Trophoblast cell (in vitro differentiated cells and primary cell): ENCODE results near the gene PTH2.
"Not testable (repeated sequence)": the region's sequence is repeated elsewhere in the genome, so short reads cannot be mapped to it uniquely, and the experiment has no call there.

Experiments
- DNase-seq, 2 donors: peaks; one replicate each; pipeline ENCODE4 v3.0.0-alpha.2; 2016
- H2AFZ ChIP-seq: 2 replicates; pipeline ENCODE4 v1.6.1; 2013; ENCODE audit warnings: low read length, moderate library complexity, mild to moderate bottlenecking; ENCODE audit not compliant: insufficient read depth, poor library complexity
- H2AK5ac ChIP-seq: 2 replicates; pipeline ENCODE4 v1.6.1; 2013; ENCODE audit warnings: mild to moderate bottlenecking, low read length
- H2BK120ac ChIP-seq: 2 replicates; pipeline ENCODE4 v1.6.1; 2013; ENCODE audit warnings: low read length, mild to moderate bottlenecking, moderate library complexity; ENCODE audit not compliant: insufficient read depth, poor library complexity
- H2BK12ac ChIP-seq: 2 replicates; pipeline ENCODE4 v1.6.1; 2013; ENCODE audit warnings: mild to moderate bottlenecking, low read length, moderate library complexity
- H2BK5ac ChIP-seq: 2 replicates; pipeline ENCODE4 v1.6.1; 2013; ENCODE audit warnings: low read length, low read depth, moderate library complexity, mild to moderate bottlenecking; ENCODE audit not compliant: poor library complexity
- H3K14ac ChIP-seq: 2 replicates; pipeline ENCODE4 v1.6.1; 2013; ENCODE audit warnings: mild to moderate bottlenecking, low read length
- H3K18ac ChIP-seq: 2 replicates; pipeline ENCODE4 v1.6.1; 2013; ENCODE audit warnings: mild to moderate bottlenecking, low read length
- H3K23ac ChIP-seq: 2 replicates; pipeline ENCODE4 v1.6.1; 2013; ENCODE audit warnings: low read length
- H3K27ac ChIP-seq: 2 replicates; pipeline ENCODE4 v1.5.1; 2013; ENCODE audit warnings: low read depth, mild to moderate bottlenecking, inconsistent platforms, low read length, moderate library complexity
- H3K27me3 ChIP-seq: 2 replicates; pipeline ENCODE4 v1.6.1; 2013; ENCODE audit warnings: inconsistent platforms, mild to moderate bottlenecking, low read length, moderate library complexity; ENCODE audit not compliant: insufficient read depth
- H3K36me3 ChIP-seq, 2 experiments: 1 replicate in 1 of 2; 2 replicates in 1 of 2; pipeline ENCODE4 v1.6.1; 2013; ENCODE audit warnings: low read length in 2 of 2, mild to moderate bottlenecking in 2 of 2, moderate library complexity in 1 of 2; ENCODE audit not compliant: insufficient read depth in 2 of 2, control insufficient read depth in 1 of 2
- H3K4ac ChIP-seq: 2 replicates; pipeline ENCODE4 v1.6.1; 2013; ENCODE audit warnings: low read depth, mild to moderate bottlenecking, low read length, moderate library complexity
- H3K4me1 ChIP-seq, 2 experiments: 1 replicate in 1 of 2; 2 replicates in 1 of 2; pipeline ENCODE4 v1.6.1; 2013; ENCODE audit warnings: low read length in 2 of 2, mild to moderate bottlenecking in 2 of 2, moderate library complexity in 1 of 2; ENCODE audit not compliant: insufficient read depth in 2 of 2, control insufficient read depth in 1 of 2
- H3K4me2 ChIP-seq: 2 replicates; pipeline ENCODE4 v1.6.1; 2013; ENCODE audit warnings: inconsistent platforms, mild to moderate bottlenecking, low read length, moderate library complexity
- H3K4me3 ChIP-seq: 2 replicates; pipeline ENCODE4 v1.5.1; 2013; ENCODE audit warnings: mild to moderate bottlenecking, low read depth, low read length, inconsistent platforms
- H3K79me1 ChIP-seq: one replicate; pipeline ENCODE4 v1.6.1; 2013; ENCODE audit warnings: low read length
- H3K79me2 ChIP-seq: 2 replicates; pipeline ENCODE4 v1.6.1; 2013; ENCODE audit warnings: low read length, mild to moderate bottlenecking; ENCODE audit not compliant: control insufficient read depth, insufficient read depth, poor library complexity
- H3K9ac ChIP-seq: 2 replicates; pipeline ENCODE4 v1.6.1; 2013; ENCODE audit warnings: mild to moderate bottlenecking, low read length
- H3K9me3 ChIP-seq: 2 replicates; pipeline ENCODE4 v1.6.1; 2013; ENCODE audit warnings: low read depth, mild to moderate bottlenecking, control low read depth, inconsistent platforms, low read length; ENCODE audit not compliant: insufficient read depth
- H4K12ac ChIP-seq: 2 replicates; pipeline ENCODE4 v1.6.1; 2013; ENCODE audit warnings: low read depth, mild to moderate bottlenecking, low read length, moderate library complexity
- H4K8ac ChIP-seq: 2 replicates; pipeline ENCODE4 v1.6.1; 2013; ENCODE audit warnings: low read depth, mild to moderate bottlenecking, low read length, moderate library complexity
- H4K91ac ChIP-seq: one replicate; pipeline ENCODE4 v1.6.1; 2013; ENCODE audit warnings: low read depth, mild to moderate bottlenecking, low read length, moderate library complexity
- WGBS: extraction: QIAGEN DNeasy Blood & Tissue Kit; methylation state at CpG from one replicate; pipeline ENCODE4 v1.1.7; 2013; ENCODE audit warnings: missing lambda C conversion rate; ENCODE audit not compliant: insufficient read length, insufficient coverage; ENCODE audit errors: extremely low coverage; 5-methylcytosine and 5-hydroxymethylcytosine counted together

PTH2 gene

GRCh38 chr19:49462492-49462891, 39.3 kb upstream of the PTH2 start:
- Histone ChIP-seq H3K18ac (no peak overlapping the region), H3K27me3 (no peaks in the 10 kb centered on the region), H2AFZ (no peak overlapping the region), H4K91ac (no peak overlapping the region), H4K12ac (no peak overlapping the region), H3K36me3 (peaks cover 29 to 48% of the 10 kb centered on the region in 2 experiments), H3K79me2 (no peaks in the 10 kb centered on the region), H2BK12ac (no peak overlapping the region), H3K4me1 (peaks cover 0 to 7% of the 10 kb centered on the region in 2 experiments), H2BK120ac (no peak overlapping the region), H3K23ac (no peak overlapping the region), H3K14ac (no peak overlapping the region), H3K4me2 (no peak overlapping the region), H2BK5ac (no peak overlapping the region), H3K27ac (no peak overlapping the region), H3K9me3 (no peaks in the 10 kb centered on the region), H2AK5ac (no peak overlapping the region), H3K79me1 (no peaks in the 10 kb centered on the region), H3K9ac (no peak overlapping the region), H3K4me3 (no peak overlapping the region), H4K8ac (no peak overlapping the region), H3K4ac (no peak overlapping the region)
- WGBS = no CpG with 5 or more reads among the region's 12 CpGs
- DNase-seq = no peak

- Histone ChIP-seq H3K79me2 (no peaks in the 10 kb centered on the region), H3K14ac (no peak overlapping the region), H2BK120ac (no peak overlapping the region), H3K27ac (no peak overlapping the region), H3K4me3 (no peak overlapping the region), H3K36me3 (peaks cover 29 to 43% of the 10 kb centered on the region in 2 experiments), H3K79me1 (no peaks in the 10 kb centered on the region), H3K4ac (no peak overlapping the region), H4K91ac (no peak overlapping the region), H2AFZ (no peak overlapping the region), H2BK12ac (no peak overlapping the region), H3K18ac (no peak overlapping the region), H4K8ac (no peak overlapping the region), H3K9me3 (no peaks in the 10 kb centered on the region), H2AK5ac (no peak overlapping the region), H3K4me2 (no peak overlapping the region), H3K9ac (no peak overlapping the region), H4K12ac (no peak overlapping the region), H2BK5ac (no peak overlapping the region), H3K23ac (no peak overlapping the region), H3K4me1 (peaks cover 0 to 7% of the 10 kb centered on the region in 2 experiments), H3K27me3 (no peaks in the 10 kb centered on the region)
- DNase-seq = no peak
- no CpG with 5 or more reads among the region's 37 CpGs for WGBS
Measured at GRCh38 chr19:49461656-49462055, 38.4 kb upstream of the PTH2 start.

- not testable (repeated sequence) for DNase-seq, H3K4me1 ChIP-seq, H4K12ac ChIP-seq, H3K4me2 ChIP-seq, H2BK5ac ChIP-seq, H3K79me1 ChIP-seq, H3K4me3 ChIP-seq, H3K4ac ChIP-seq, H3K27ac ChIP-seq, H3K14ac ChIP-seq, H3K9ac ChIP-seq, H2AFZ ChIP-seq, H2BK120ac ChIP-seq, H2AK5ac ChIP-seq, H3K79me2 ChIP-seq, H3K9me3 ChIP-seq, H4K91ac ChIP-seq, H2BK12ac ChIP-seq, H3K18ac ChIP-seq, H4K8ac ChIP-seq, H3K27me3 ChIP-seq, H3K23ac ChIP-seq
- peaks cover 26 to 38% of the 10 kb centered on the region in 2 experiments for H3K36me3 ChIP-seq
- WGBS = no CpG with 5 or more reads among the region's 1 CpG
Measured at GRCh38 chr19:49461130-49461529, 37.9 kb upstream of the PTH2 start.

GRCh38 chr19:49459388-49459787, 36.1 kb upstream of the PTH2 start:
- no CpG with 5 or more reads among the region's 12 CpGs for WGBS
- peaks cover 0 to 7% of the 10 kb centered on the region in 2 experiments for H3K4me1 ChIP-seq

More at GRCh38 chr19:49459388-49459787, 36.1 kb upstream of the PTH2 start:
- Histone ChIP-seq H3K27me3 (no peaks in the 10 kb centered on the region), H3K23ac (no peak overlapping the region), H4K91ac (no peak overlapping the region), H2BK5ac (no peak overlapping the region), H4K8ac (no peak overlapping the region), H3K79me2 (no peaks in the 10 kb centered on the region), H2AK5ac (no peak overlapping the region), H2BK120ac (no peak overlapping the region), H3K14ac (no peak overlapping the region), H3K27ac (no peak overlapping the region), H3K9ac (no peak overlapping the region), H3K4me3 (no peak overlapping the region), H3K9me3 (no peaks in the 10 kb centered on the region), H2AFZ (no peak overlapping the region), H2BK12ac (no peak overlapping the region), H3K4ac (no peak overlapping the region), H3K18ac (no peak overlapping the region), H3K4me2 (no peak overlapping the region), H4K12ac (no peak overlapping the region), H3K79me1 (no peaks in the 10 kb centered on the region), H3K36me3 (peaks cover 13 to 20% of the 10 kb centered on the region in 2 experiments)
- DNase-seq = no peak
